Measurements from ENCODE around the gene JAG1.

JAG1 gene

GRCh38 chr20:10609276-10609675 lies 64.5 kb downstream of the JAG1 start:
- POLR2A ChIA-PET: no interaction called here
- H3K27ac ChIP-seq (ENCODE audit: extremely low read depth, low read depth, low read length): no peak overlapping the region
- H3K36me3 ChIP-seq (ENCODE audit: control insufficient read depth in 2 of 2, insufficient read depth in 1 of 2, low read length in 2 of 2): peaks cover 0 to 4% of the 10 kb centered on the region in 2 experiments; a peak in 1 of 3 replicates
- CTCF ChIA-PET: no interaction called here
- TF ChIP-seq BCL11B (tag by site-specific recombination; IDR thresholded peaks at IDR 0.05; ENCODE audit: low read depth): no peak
- no peak for TF ChIP-seq ZNF175 (tag by site-specific recombination; IDR thresholded peaks at IDR 0.05)
- no peak for TF ChIP-seq ZNF18 (tag by site-specific recombination; IDR thresholded peaks at IDR 0.05)
- no peak for TF ChIP-seq ZBTB48 (tag by site-specific recombination; IDR thresholded peaks at IDR 0.05)
- no peaks in the 10 kb centered on the region for H3K4me1 ChIP-seq (ENCODE audit: control insufficient read depth, insufficient read depth, low read length)
- no peak overlapping the region for H3K4me3 ChIP-seq (ENCODE audit: low read depth, low read length)
- no peaks in the 10 kb centered on the region for H3K9me3 ChIP-seq (ENCODE audit: control insufficient read depth, insufficient read depth, low read depth, low read length)

- no peaks in the 10 kb centered on the region for H3K9me3 ChIP-seq (ENCODE audit: control insufficient read depth, insufficient read depth, low read depth, low read length)
- ChIA-PET CTCF (interaction anchor here (0.6 to 0.7 kb wide), 2 partner anchors 830 to 1780 kb away, joined by 3 read pairs; no protein-coding TSS in a partner anchor), POLR2A (no interaction called here)
- H3K4me1 ChIP-seq (ENCODE audit: control insufficient read depth, insufficient read depth, low read length): no peaks in the 10 kb centered on the region
- TF ChIP-seq FEZF1 (tag by site-specific recombination; IDR thresholded peaks at IDR 0.05): no peak
- TF ChIP-seq ZNF664 (tag by site-specific recombination; IDR thresholded peaks at IDR 0.05): no peak
- no peak for TF ChIP-seq ZNF707 (tag by site-specific recombination; IDR thresholded peaks at IDR 0.05)
- TF ChIP-seq ZNF19 (tag by site-specific recombination; IDR thresholded peaks at IDR 0.05; ENCODE audit: low read depth): no peak
- TF ChIP-seq WT1 (tag by site-specific recombination; IDR thresholded peaks at IDR 0.05): no peak
- TF ChIP-seq ZNF404 (tag by site-specific recombination; IDR thresholded peaks at IDR 0.05): no peak
- TF ChIP-seq SP7 (tag by site-specific recombination; IDR thresholded peaks at IDR 0.05): no peak
- no peak for TF ChIP-seq ZBTB44 (tag by site-specific recombination; IDR thresholded peaks at IDR 0.05)
- TF ChIP-seq ZBTB6 (tag by site-specific recombination; IDR thresholded peaks at IDR 0.05): no peak
- no peak for TF ChIP-seq ZNF416 (tag by site-specific recombination; IDR thresholded peaks at IDR 0.05)
- TF ChIP-seq ZNF48 (tag by site-specific recombination; IDR thresholded peaks at IDR 0.05): no peak
- TF ChIP-seq ZNF624 (tag by site-specific recombination; IDR thresholded peaks at IDR 0.05): no peak
- no peak for TF ChIP-seq GLIS1 (tag by site-specific recombination; IDR thresholded peaks at IDR 0.05)
- TF ChIP-seq ZNF362 (tag by site-specific recombination; IDR thresholded peaks at IDR 0.05): no peak
- no peak for TF ChIP-seq ZNF138 (tag by site-specific recombination; IDR thresholded peaks at IDR 0.05; ENCODE audit: borderline replicate concordance)
- TF ChIP-seq GLI2 (tag by site-specific recombination; IDR thresholded peaks at IDR 0.05; ENCODE audit: borderline replicate concordance, low read depth): no peak
- no peak for TF ChIP-seq PATZ1 (tag by site-specific recombination; IDR thresholded peaks at IDR 0.05)
- TF ChIP-seq ZNF768 (tag by site-specific recombination; IDR thresholded peaks at IDR 0.05): no peak
- peaks cover 0 to 7% of the 10 kb centered on the region in 2 experiments; a peak in 1 of 3 replicates for H3K36me3 ChIP-seq (ENCODE audit: control insufficient read depth in 2 of 2, insufficient read depth in 1 of 2, low read length in 2 of 2)
- H3K4me3 ChIP-seq (ENCODE audit: low read depth, low read length): no peak overlapping the region
- H3K27ac ChIP-seq (ENCODE audit: extremely low read depth, low read depth, low read length): no peak overlapping the region
Measured at GRCh38 chr20:10605547-10606195, 68.1 kb downstream of the JAG1 start.

All from HEK293 (cell line).